ENCODE results near the gene CIRBP.

The CIRBP gene

GRCh38 chr19:1287354-1288225 is 18.5 kb downstream of the CIRBP start:
- Histone ChIP-seq H3K4me1 (ENCODE audit: control insufficient read depth in 1 of 2, insufficient read depth in 2 of 2, low read length in 2 of 2) (peaks cover 0 to 10% of the 10 kb centered on the region in 2 experiments), H3K79me1 (ENCODE audit: low read length) (no peaks in the 10 kb centered on the region), H3K4me3 (ENCODE audit: low read depth, low read length) (no peak overlapping the region), H3K9me3 (ENCODE audit: insufficient read depth, low read depth, low read length) (no peaks in the 10 kb centered on the region), H3K9ac (ENCODE audit: low read length) (no peak overlapping the region), H3K23ac (ENCODE audit: low read length) (no peak overlapping the region), H2BK5ac (ENCODE audit: low read depth, low read length, poor library complexity) (no peak overlapping the region), H3K4me2 (ENCODE audit: low read length) (no peak overlapping the region), H3K4ac (ENCODE audit: low read depth, low read length) (no peak overlapping the region), H2AK5ac (ENCODE audit: low read length) (no peak overlapping the region), H3K18ac (ENCODE audit: low read length) (no peak overlapping the region), H3K14ac (ENCODE audit: low read length) (no peak overlapping the region), H4K8ac (ENCODE audit: low read depth, low read length) (no peak overlapping the region), H4K91ac (ENCODE audit: low read depth, low read length) (no peak overlapping the region), H2AFZ (ENCODE audit: insufficient read depth, low read length, poor library complexity) (no peak overlapping the region), H2BK120ac (ENCODE audit: insufficient read depth, low read length, poor library complexity) (no peak overlapping the region), H3K36me3 (ENCODE audit: control insufficient read depth in 1 of 2, insufficient read depth in 2 of 2, low read length in 2 of 2) (no peaks in the 10 kb centered on the region), H3K27ac (ENCODE audit: low read depth, low read length) (no peak overlapping the region), H3K79me2 (ENCODE audit: control insufficient read depth, insufficient read depth, low read length, poor library complexity) (no peaks in the 10 kb centered on the region), H4K12ac (ENCODE audit: low read depth, low read length) (no peak overlapping the region), H3K27me3 (ENCODE audit: insufficient read depth, low read length) (peaks cover 7% of the 10 kb centered on the region), H2BK12ac (ENCODE audit: low read length) (no peak overlapping the region)
- no CpG with 5 or more reads among the region's 55 CpGs for WGBS (ENCODE audit: extremely low coverage, insufficient coverage, insufficient read length)
- DNase-seq, result peak in 1 of 2 donors; percentile 26

GRCh38 chr19:1288226-1288612 is 19.1 kb downstream of the CIRBP start:
- no CpG with 5 or more reads among the region's 18 CpGs for WGBS (ENCODE audit: extremely low coverage, insufficient coverage, insufficient read length)
- H4K12ac ChIP-seq (ENCODE audit: low read depth, low read length), result no peak overlapping the region
- no peak overlapping the region for H2AK5ac ChIP-seq (ENCODE audit: low read length)
- H2AFZ ChIP-seq (ENCODE audit: insufficient read depth, low read length, poor library complexity), result no peak overlapping the region
- H3K4me3 ChIP-seq (ENCODE audit: low read depth, low read length), result no peak overlapping the region
- H4K8ac ChIP-seq (ENCODE audit: low read depth, low read length), result no peak overlapping the region
- H2BK5ac ChIP-seq (ENCODE audit: low read depth, low read length, poor library complexity), result no peak overlapping the region
- DNase-seq, result no peak
- no peak overlapping the region for H3K4ac ChIP-seq (ENCODE audit: low read depth, low read length)
- no peak overlapping the region for H4K91ac ChIP-seq (ENCODE audit: low read depth, low read length)
- H3K9me3 ChIP-seq (ENCODE audit: insufficient read depth, low read depth, low read length), result no peaks in the 10 kb centered on the region
- no peak overlapping the region for H3K4me2 ChIP-seq (ENCODE audit: low read length)
- no peaks in the 10 kb centered on the region for H3K36me3 ChIP-seq (ENCODE audit: control insufficient read depth in 1 of 2, insufficient read depth in 2 of 2, low read length in 2 of 2)
- no peak overlapping the region for H3K23ac ChIP-seq (ENCODE audit: low read length)
- H3K79me1 ChIP-seq (ENCODE audit: low read length), result no peaks in the 10 kb centered on the region
- peaks cover 0 to 10% of the 10 kb centered on the region in 2 experiments for H3K4me1 ChIP-seq (ENCODE audit: control insufficient read depth in 1 of 2, insufficient read depth in 2 of 2, low read length in 2 of 2)
- H3K14ac ChIP-seq (ENCODE audit: low read length), result no peak overlapping the region
- H3K79me2 ChIP-seq (ENCODE audit: control insufficient read depth, insufficient read depth, low read length, poor library complexity), result no peaks in the 10 kb centered on the region
- H3K27me3 ChIP-seq (ENCODE audit: insufficient read depth, low read length), result peaks cover 7% of the 10 kb centered on the region
- no peak overlapping the region for H3K27ac ChIP-seq (ENCODE audit: low read depth, low read length)
- H3K9ac ChIP-seq (ENCODE audit: low read length), result no peak overlapping the region
- no peak overlapping the region for H3K18ac ChIP-seq (ENCODE audit: low read length)
- no peak overlapping the region for H2BK12ac ChIP-seq (ENCODE audit: low read length)
- H2BK120ac ChIP-seq (ENCODE audit: insufficient read depth, low read length, poor library complexity), result no peak overlapping the region

GRCh38 chr19:1288833-1289685 is 19.9 kb downstream of the CIRBP start:
- H3K79me2 ChIP-seq (ENCODE audit: control insufficient read depth, insufficient read depth, low read length, poor library complexity), result no peaks in the 10 kb centered on the region
- H3K4me2 ChIP-seq (ENCODE audit: low read length), result no peak overlapping the region
- no peak overlapping the region for H3K18ac ChIP-seq (ENCODE audit: low read length)
- H3K79me1 ChIP-seq (ENCODE audit: low read length), result no peaks in the 10 kb centered on the region
- H3K27me3 ChIP-seq (ENCODE audit: insufficient read depth, low read length), result peaks cover 7% of the 10 kb centered on the region
- no peak overlapping the region for H4K8ac ChIP-seq (ENCODE audit: low read depth, low read length)
- no peak overlapping the region for H2BK120ac ChIP-seq (ENCODE audit: insufficient read depth, low read length, poor library complexity)
- no peak overlapping the region for H3K23ac ChIP-seq (ENCODE audit: low read length)
- no peaks in the 10 kb centered on the region for H3K36me3 ChIP-seq (ENCODE audit: control insufficient read depth in 1 of 2, insufficient read depth in 2 of 2, low read length in 2 of 2)
- no peak overlapping the region for H4K91ac ChIP-seq (ENCODE audit: low read depth, low read length)
- H3K14ac ChIP-seq (ENCODE audit: low read length), result no peak overlapping the region
- peaks cover 0 to 10% of the 10 kb centered on the region in 2 experiments for H3K4me1 ChIP-seq (ENCODE audit: control insufficient read depth in 1 of 2, insufficient read depth in 2 of 2, low read length in 2 of 2)
- no peak overlapping the region for H2BK5ac ChIP-seq (ENCODE audit: low read depth, low read length, poor library complexity)
- no peak overlapping the region for H4K12ac ChIP-seq (ENCODE audit: low read depth, low read length)
- H3K27ac ChIP-seq (ENCODE audit: low read depth, low read length), result no peak overlapping the region
- no peaks in the 10 kb centered on the region for H3K9me3 ChIP-seq (ENCODE audit: insufficient read depth, low read depth, low read length)
- WGBS (ENCODE audit: extremely low coverage, insufficient coverage, insufficient read length), result no CpG with 5 or more reads among the region's 41 CpGs
- no peak overlapping the region for H3K4ac ChIP-seq (ENCODE audit: low read depth, low read length)
- H3K9ac ChIP-seq (ENCODE audit: low read length), result no peak overlapping the region
- H2BK12ac ChIP-seq (ENCODE audit: low read length), result no peak overlapping the region
- peak in 1 of 2 donors; percentile 40 for DNase-seq
- no peak overlapping the region for H2AK5ac ChIP-seq (ENCODE audit: low read length)
- H3K4me3 ChIP-seq (ENCODE audit: low read depth, low read length), result no peak overlapping the region
- H2AFZ ChIP-seq (ENCODE audit: insufficient read depth, low read length, poor library complexity), result no peak overlapping the region

- H3K36me3 ChIP-seq (ENCODE audit: control insufficient read depth in 1 of 2, insufficient read depth in 2 of 2, low read length in 2 of 2), result no peaks in the 10 kb centered on the region
- H3K9ac ChIP-seq (ENCODE audit: low read length), result no peak overlapping the region
- no peaks in the 10 kb centered on the region for H3K79me2 ChIP-seq (ENCODE audit: control insufficient read depth, insufficient read depth, low read length, poor library complexity)
- no peak overlapping the region for H4K91ac ChIP-seq (ENCODE audit: low read depth, low read length)
- no peak overlapping the region for H3K4me2 ChIP-seq (ENCODE audit: low read length)
- H3K4ac ChIP-seq (ENCODE audit: low read depth, low read length), result no peak overlapping the region
- WGBS (ENCODE audit: extremely low coverage, insufficient coverage, insufficient read length), result no CpG with 5 or more reads among the region's 19 CpGs
- no peak overlapping the region for H3K14ac ChIP-seq (ENCODE audit: low read length)
- no peak overlapping the region for H3K18ac ChIP-seq (ENCODE audit: low read length)
- H3K27me3 ChIP-seq (ENCODE audit: insufficient read depth, low read length), result peaks cover 7% of the 10 kb centered on the region
- H2AFZ ChIP-seq (ENCODE audit: insufficient read depth, low read length, poor library complexity), result no peak overlapping the region
- no peak overlapping the region for H3K23ac ChIP-seq (ENCODE audit: low read length)
- no peak overlapping the region for H4K12ac ChIP-seq (ENCODE audit: low read depth, low read length)
- H4K8ac ChIP-seq (ENCODE audit: low read depth, low read length), result no peak overlapping the region
- no peaks in the 10 kb centered on the region for H3K9me3 ChIP-seq (ENCODE audit: insufficient read depth, low read depth, low read length)
- DNase-seq, result no peak
- H3K4me1 ChIP-seq (ENCODE audit: control insufficient read depth in 1 of 2, insufficient read depth in 2 of 2, low read length in 2 of 2), result peaks cover 0 to 6% of the 10 kb centered on the region in 2 experiments
- no peak overlapping the region for H2BK5ac ChIP-seq (ENCODE audit: low read depth, low read length, poor library complexity)
- H2BK12ac ChIP-seq (ENCODE audit: low read length), result no peak overlapping the region
- no peaks in the 10 kb centered on the region for H3K79me1 ChIP-seq (ENCODE audit: low read length)
- no peak overlapping the region for H2AK5ac ChIP-seq (ENCODE audit: low read length)
- H3K4me3 ChIP-seq (ENCODE audit: low read depth, low read length), result no peak overlapping the region
- H3K27ac ChIP-seq (ENCODE audit: low read depth, low read length), result no peak overlapping the region
- H2BK120ac ChIP-seq (ENCODE audit: insufficient read depth, low read length, poor library complexity), result no peak overlapping the region
These were observed 20.5 kb downstream of the CIRBP start for GRCh38 chr19:1289686-1290025.
